ENCODE data around the gene WASL.

GRCh38 chr7:123745437-123745836 lies 3.4 kb downstream of the WASL start:
- no peak for TF ChIP-seq EZH2phosphoT487 (IDR thresholded peaks at IDR 0.05; ENCODE audit: borderline replicate concordance, low read depth, low read length)
- TF ChIP-seq CTCF (conservative IDR thresholded peaks at IDR 0.05; ENCODE audit: low read length): no peak
